Neutrophil (primary cell): ENCODE data around the gene DOCK4.

Experiments
- H3K27ac ChIP-seq: fragments of 200-600 bp; sonication (generic); 2 replicates; pipeline ENCODE4 v1.5.1; 2016; ENCODE audit warnings: mild to moderate bottlenecking, moderate library complexity
- H3K27me3 ChIP-seq: fragments of 200-600 bp; sonication (generic); 2 replicates; pipeline ENCODE4 v1.6.0; 2016; ENCODE audit warnings: mild to moderate bottlenecking
- H3K36me3 ChIP-seq: fragments of 200-600 bp; sonication (generic); 2 replicates; pipeline ENCODE4 v1.5.1; 2017
- H3K4me1 ChIP-seq, 2 experiments: fragments of 200-600 bp in 1 of 2; sonication (generic) in 1 of 2; 1 replicate in 1 of 2; 2 replicates in 1 of 2; pipeline versions ENCODE4 v1.5.1 to v1.6.1; 2013 to 2016; ENCODE audit warnings: low read depth in 1 of 2, low read length in 1 of 2, mild to moderate bottlenecking in 1 of 2, moderate library complexity in 1 of 2; ENCODE audit not compliant: control insufficient read depth in 1 of 2, insufficient read depth in 1 of 2
- H3K4me3 ChIP-seq, 2 experiments: fragments of 200-600 bp in 1 of 2; sonication (generic) in 1 of 2; 1 replicate in 1 of 2; 2 replicates in 1 of 2; pipeline ENCODE4 v1.5.1; 2013 to 2016; ENCODE audit warnings: low read depth in 1 of 2, low read length in 1 of 2, mild to moderate bottlenecking in 1 of 2, moderate library complexity in 1 of 2
- H3K9me3 ChIP-seq: fragments of 200-600 bp; sonication (generic); 2 replicates; pipeline ENCODE4 v1.5.1; 2016
- TF ChIP-seq, protein P1 (sequence below): fragments of 200-600 bp; sonication (generic); IDR thresholded peaks from 2 replicates; pipeline ENCODE4 v1.5.1; 2016; ENCODE audit warnings: antibody characterized with exemption

DOCK4 gene

DNA sequence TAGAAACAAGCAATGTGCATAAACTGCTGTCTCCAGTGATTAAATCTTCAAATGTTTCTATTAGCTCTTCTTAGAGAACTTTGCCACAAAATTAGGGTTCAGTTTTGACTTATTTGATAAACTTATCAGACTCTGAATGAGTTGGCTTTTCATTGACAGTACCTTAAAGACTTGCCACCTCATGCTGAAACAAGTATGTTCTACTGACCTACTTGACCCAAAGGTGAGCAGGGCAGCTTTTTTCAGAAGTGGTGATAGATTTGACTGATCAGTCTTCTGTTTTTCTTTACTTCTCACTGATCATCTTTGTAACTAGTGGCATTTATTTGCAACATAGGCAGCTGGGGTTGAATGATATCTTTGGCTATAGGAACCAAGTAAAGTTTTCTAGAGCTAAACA is 8.1 kb upstream of the DOCK4 start:
- Histone ChIP-seq H3K9me3 (no peaks in the 10 kb centered on the region), H3K4me1 (no peaks in the 10 kb centered on the region), H3K27ac (no peak overlapping the region), H3K27me3 (no peaks in the 10 kb centered on the region), H3K4me3 (no peak overlapping the region), H3K36me3 (no peaks in the 10 kb centered on the region)
- TF ChIP-seq, protein P1, sequence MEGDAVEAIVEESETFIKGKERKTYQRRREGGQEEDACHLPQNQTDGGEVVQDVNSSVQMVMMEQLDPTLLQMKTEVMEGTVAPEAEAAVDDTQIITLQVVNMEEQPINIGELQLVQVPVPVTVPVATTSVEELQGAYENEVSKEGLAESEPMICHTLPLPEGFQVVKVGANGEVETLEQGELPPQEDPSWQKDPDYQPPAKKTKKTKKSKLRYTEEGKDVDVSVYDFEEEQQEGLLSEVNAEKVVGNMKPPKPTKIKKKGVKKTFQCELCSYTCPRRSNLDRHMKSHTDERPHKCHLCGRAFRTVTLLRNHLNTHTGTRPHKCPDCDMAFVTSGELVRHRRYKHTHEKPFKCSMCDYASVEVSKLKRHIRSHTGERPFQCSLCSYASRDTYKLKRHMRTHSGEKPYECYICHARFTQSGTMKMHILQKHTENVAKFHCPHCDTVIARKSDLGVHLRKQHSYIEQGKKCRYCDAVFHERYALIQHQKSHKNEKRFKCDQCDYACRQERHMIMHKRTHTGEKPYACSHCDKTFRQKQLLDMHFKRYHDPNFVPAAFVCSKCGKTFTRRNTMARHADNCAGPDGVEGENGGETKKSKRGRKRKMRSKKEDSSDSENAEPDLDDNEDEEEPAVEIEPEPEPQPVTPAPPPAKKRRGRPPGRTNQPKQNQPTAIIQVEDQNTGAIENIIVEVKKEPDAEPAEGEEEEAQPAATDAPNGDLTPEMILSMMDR, result no peak

DNA sequence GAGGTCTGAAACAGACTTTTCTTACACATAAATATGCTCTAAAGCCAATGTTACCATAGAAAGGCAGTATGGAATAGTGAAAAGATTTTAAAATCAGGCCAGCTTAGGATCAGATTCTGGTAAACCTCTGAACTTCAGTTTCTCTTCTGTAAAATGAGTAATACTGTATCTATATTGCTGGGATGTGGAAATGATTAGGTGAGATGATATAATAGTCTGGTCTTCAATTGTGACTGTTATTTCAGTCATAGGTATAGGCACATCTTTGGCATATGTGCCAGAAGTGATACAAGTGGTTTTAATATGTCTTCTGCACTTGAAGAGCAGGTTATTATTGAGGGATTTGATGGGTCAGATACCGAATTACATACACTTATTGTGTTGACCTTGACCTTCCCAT is 7.5 kb upstream of the DOCK4 start:
- Histone ChIP-seq H3K27me3 (no peaks in the 10 kb centered on the region), H3K36me3 (no peaks in the 10 kb centered on the region), H3K9me3 (no peaks in the 10 kb centered on the region), H3K4me1 (no peaks in the 10 kb centered on the region), H3K4me3 (no peak overlapping the region), H3K27ac (no peak overlapping the region)
- TF ChIP-seq, protein P1, result no peak

DNA sequence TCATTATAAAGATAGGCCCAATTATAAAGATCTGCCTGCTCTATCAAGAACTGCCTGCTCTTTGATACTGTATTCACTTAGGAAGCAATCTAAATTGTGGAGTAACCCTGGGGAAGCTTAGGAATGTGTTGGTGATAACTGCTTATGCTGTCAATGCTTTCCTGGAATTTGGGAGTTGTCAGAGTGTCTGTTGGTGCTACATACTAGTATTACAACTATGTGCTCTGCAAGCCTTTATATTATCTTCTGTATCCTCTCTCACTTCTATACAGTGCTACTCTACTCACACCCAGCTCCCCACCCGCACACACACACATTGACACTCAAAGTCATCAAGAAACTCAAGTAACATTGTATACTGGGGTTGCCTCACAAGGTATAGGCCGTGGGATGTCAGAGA is 6.4 kb upstream of the DOCK4 start:
- Histone ChIP-seq H3K27me3 (no peaks in the 10 kb centered on the region), H3K27ac (no peak overlapping the region), H3K4me3 (no peak overlapping the region), H3K9me3 (no peaks in the 10 kb centered on the region), H3K4me1 (peaks cover 0 to 1% of the 10 kb centered on the region in 2 experiments), H3K36me3 (no peaks in the 10 kb centered on the region)
- TF ChIP-seq, protein P1, result no peak

DNA sequence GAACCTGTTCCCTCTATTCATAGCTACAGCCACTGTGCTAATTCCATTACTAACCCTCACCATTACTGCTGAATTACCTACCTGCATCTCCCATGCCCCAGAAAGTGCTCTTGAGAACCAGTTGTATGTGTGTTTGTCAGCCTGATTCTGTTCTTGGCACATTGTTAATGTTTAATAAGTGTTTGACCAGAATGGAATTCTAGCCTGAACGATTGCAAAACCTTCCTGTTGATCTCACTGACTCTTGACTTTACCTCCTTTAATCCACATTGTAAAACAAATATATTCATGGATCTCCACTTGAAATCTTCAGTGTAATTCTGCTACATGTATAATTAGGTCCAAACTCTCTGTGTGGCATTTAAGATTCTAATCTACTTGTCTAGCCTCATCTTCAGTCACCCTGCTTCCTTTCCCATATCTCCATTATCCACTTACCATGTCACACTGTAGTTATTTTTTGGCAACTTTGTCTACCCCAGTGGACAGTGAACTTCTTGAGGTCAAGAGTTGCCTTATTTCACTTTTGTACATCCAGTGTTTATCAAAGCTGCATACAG is 5.2 kb upstream of the DOCK4 start:
- H3K4me3 ChIP-seq, result no peak overlapping the region

DNA sequence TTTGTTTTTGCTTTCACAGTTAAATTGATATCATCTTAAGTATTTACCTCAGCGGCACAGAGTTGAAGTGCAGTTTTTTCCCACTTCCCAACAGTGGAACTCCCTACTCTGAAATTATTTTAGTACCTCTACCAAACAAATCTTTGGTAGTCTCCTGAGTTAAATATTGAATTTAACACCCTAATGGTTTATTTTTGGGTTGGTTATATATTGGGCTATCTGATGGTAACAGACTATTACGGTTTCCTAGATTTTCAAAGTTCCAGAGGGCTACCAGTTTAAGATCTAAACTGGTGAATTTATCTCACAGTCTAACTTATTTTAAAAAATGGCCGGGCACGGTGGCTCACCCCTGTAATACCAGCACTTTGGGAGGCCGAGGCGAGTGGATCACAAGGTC is 1.6 kb upstream of the DOCK4 start:
- H3K4me3 ChIP-seq, result no peak overlapping the region
- no peaks in the 10 kb centered on the region for H3K9me3 ChIP-seq
- H3K36me3 ChIP-seq, result no peaks in the 10 kb centered on the region
- TF ChIP-seq, protein P1, result no peak
- no peak overlapping the region for H3K27ac ChIP-seq
- H3K27me3 ChIP-seq, result peaks cover 28% of the 10 kb centered on the region
- peaks cover 29 to 31% of the 10 kb centered on the region in 2 experiments for H3K4me1 ChIP-seq

More for the DNA sequence above, 5.2 kb upstream of the DOCK4 start:
- no peak overlapping the region for H3K27ac ChIP-seq
- no peaks in the 10 kb centered on the region for H3K27me3 ChIP-seq
- H3K4me1 ChIP-seq, result peaks cover 8 to 9% of the 10 kb centered on the region in 2 experiments
- TF ChIP-seq, protein P1, result no peak
- H3K9me3 ChIP-seq, result no peaks in the 10 kb centered on the region
- H3K36me3 ChIP-seq, result no peaks in the 10 kb centered on the region
